Measurements from ENCODE around the gene NAGPA. TPM values are rescaled to one million over a fixed set of nuclear protein-coding genes. Genes with fewer than 3 reads are reported as not detected.
A peak's percentile ranks its signal among the peaks of the same experiment; 100 is the strongest.

NAGPA gene
- total RNA-seq, 1 donor from 2014 or later: 17.4 TPM

- H2AFZ ChIP-seq (ENCODE audit: low read depth, low read length): peak overlapping the region; percentile 92
- peak overlapping the region; percentile 91 for H3K27ac Mint-ChIP-seq (ENCODE audit: unreplicated experiment)
These were observed 36.9 kb upstream of the NAGPA start for GRCh38 chr16:5070431-5071186.

GRCh38 chr16:5069854-5070253 lies 36.1 kb upstream of the NAGPA start:
- no peak overlapping the region for H3K4me2 ChIP-seq (ENCODE audit: low read length)
- H2AFZ ChIP-seq (ENCODE audit: low read depth, low read length): no peak overlapping the region
- peaks cover 22% of the 10 kb centered on the region for H3K79me2 ChIP-seq (ENCODE audit: insufficient read depth, low read length)
- Mint-ChIP-seq H3K27me3 (ENCODE audit: low read depth, unreplicated experiment) (peaks cover 6% of the 10 kb centered on the region), H3K27ac (ENCODE audit: unreplicated experiment) (no peak overlapping the region), H3K9me3 (ENCODE audit: unreplicated experiment) (no peaks in the 10 kb centered on the region), H3K36me3 (ENCODE audit: low read depth, unreplicated experiment) (no peaks in the 10 kb centered on the region), H3K4me1 (ENCODE audit: low read depth, unreplicated experiment) (peaks cover 6% of the 10 kb centered on the region), H3K4me3 (ENCODE audit: unreplicated experiment) (no peak overlapping the region)
- no peak overlapping the region for H3K27ac ChIP-seq (ENCODE audit: low read depth, low read length)
- H3K4me1 ChIP-seq (ENCODE audit: insufficient read depth, low read length): peaks cover 11% of the 10 kb centered on the region
- DNase-seq (ENCODE audit: low read depth) (no peak), FAIRE-seq (no peak)
- peaks cover 12% of the 10 kb centered on the region for H3K27me3 ChIP-seq (ENCODE audit: insufficient read depth, low read length)
- TF ChIP-seq EZH2 (IDR thresholded peaks at IDR 0.05; ENCODE audit: insufficient read depth, low read length): no peak
- TF ChIP-seq CTCF (IDR thresholded peaks at IDR 0.05; ENCODE audit: insufficient read depth, low read depth, low read length): no peak
- no peak overlapping the region for H3K9ac ChIP-seq (ENCODE audit: low read length)
- H3K36me3 ChIP-seq (ENCODE audit: insufficient read depth, low read length): peaks cover 4% of the 10 kb centered on the region
- H4K20me1 ChIP-seq (ENCODE audit: insufficient read depth, low read length): no peaks in the 10 kb centered on the region
- no peaks in the 10 kb centered on the region for H3K9me3 ChIP-seq (ENCODE audit: insufficient read depth, low read depth, low read length)
- no peak overlapping the region for H3K4me3 ChIP-seq (ENCODE audit: insufficient read depth, low read depth, low read length)

More at GRCh38 chr16:5070431-5071186, 36.9 kb upstream of the NAGPA start:
- Histone ChIP-seq H3K4me3 (ENCODE audit: insufficient read depth, low read depth, low read length) (no peak overlapping the region), H3K9me3 (ENCODE audit: insufficient read depth, low read depth, low read length) (no peaks in the 10 kb centered on the region), H3K4me1 (ENCODE audit: insufficient read depth, low read length) (peaks cover 11% of the 10 kb centered on the region), H3K27me3 (ENCODE audit: insufficient read depth, low read length) (peaks cover 9% of the 10 kb centered on the region), H3K27ac (ENCODE audit: low read depth, low read length) (no peak overlapping the region), H3K4me2 (ENCODE audit: low read length) (peak overlapping the region; percentile 94), H3K9ac (ENCODE audit: low read length) (no peak overlapping the region), H4K20me1 (ENCODE audit: insufficient read depth, low read length) (peaks cover 5% of the 10 kb centered on the region), H3K36me3 (ENCODE audit: insufficient read depth, low read length) (peaks cover 6% of the 10 kb centered on the region), H3K79me2 (ENCODE audit: insufficient read depth, low read length) (peaks cover 29% of the 10 kb centered on the region)
- Mint-ChIP-seq H3K27me3 (ENCODE audit: low read depth, unreplicated experiment) (peaks cover 4% of the 10 kb centered on the region), H3K9me3 (ENCODE audit: unreplicated experiment) (no peaks in the 10 kb centered on the region), H3K4me1 (ENCODE audit: low read depth, unreplicated experiment) (peaks cover 6% of the 10 kb centered on the region), H3K36me3 (ENCODE audit: low read depth, unreplicated experiment) (peaks cover 7% of the 10 kb centered on the region), H3K4me3 (ENCODE audit: unreplicated experiment) (peak overlapping the region; percentile 94)
- FAIRE-seq (no peak), DNase-seq (ENCODE audit: low read depth) (no peak)
- TF ChIP-seq CTCF (IDR thresholded peaks at IDR 0.05; ENCODE audit: insufficient read depth, low read depth, low read length) (no peak), EZH2 (IDR thresholded peaks at IDR 0.05; ENCODE audit: insufficient read depth, low read length) (no peak)

- peaks cover 16% of the 10 kb centered on the region for H3K79me2 ChIP-seq (ENCODE audit: insufficient read depth, low read length)
- Mint-ChIP-seq H3K27me3 (ENCODE audit: low read depth, unreplicated experiment) (peaks cover 9% of the 10 kb centered on the region), H3K9me3 (ENCODE audit: unreplicated experiment) (no peaks in the 10 kb centered on the region), H3K4me1 (ENCODE audit: low read depth, unreplicated experiment) (peaks cover 6% of the 10 kb centered on the region), H3K36me3 (ENCODE audit: low read depth, unreplicated experiment) (no peaks in the 10 kb centered on the region), H3K27ac (ENCODE audit: unreplicated experiment) (no peak overlapping the region), H3K4me3 (ENCODE audit: unreplicated experiment) (no peak overlapping the region)
- no peak overlapping the region for H3K4me3 ChIP-seq (ENCODE audit: insufficient read depth, low read depth, low read length)
- H3K27me3 ChIP-seq (ENCODE audit: insufficient read depth, low read length): peaks cover 18% of the 10 kb centered on the region
- H3K4me2 ChIP-seq (ENCODE audit: low read length): no peak overlapping the region
- H3K4me1 ChIP-seq (ENCODE audit: insufficient read depth, low read length): peaks cover 11% of the 10 kb centered on the region
- H2AFZ ChIP-seq (ENCODE audit: low read depth, low read length): no peak overlapping the region
- H3K9ac ChIP-seq (ENCODE audit: low read length): no peak overlapping the region
- no peak for FAIRE-seq
- H3K9me3 ChIP-seq (ENCODE audit: insufficient read depth, low read depth, low read length): no peaks in the 10 kb centered on the region
- TF ChIP-seq EZH2 (IDR thresholded peaks at IDR 0.05; ENCODE audit: insufficient read depth, low read length) (no peak), CTCF (IDR thresholded peaks at IDR 0.05; ENCODE audit: insufficient read depth, low read depth, low read length) (no peak)
- H3K27ac ChIP-seq (ENCODE audit: low read depth, low read length): no peak overlapping the region
- no peaks in the 10 kb centered on the region for H4K20me1 ChIP-seq (ENCODE audit: insufficient read depth, low read length)
- no peaks in the 10 kb centered on the region for H3K36me3 ChIP-seq (ENCODE audit: insufficient read depth, low read length)
- no peak for DNase-seq (ENCODE audit: low read depth)
These were observed 35.3 kb upstream of the NAGPA start for GRCh38 chr16:5069048-5069447.
